ENCODE measurements around the gene ACCS.
A peak's percentile ranks its signal among the peaks of the same experiment; 100 is the strongest.

Gene ACCS

DNA sequence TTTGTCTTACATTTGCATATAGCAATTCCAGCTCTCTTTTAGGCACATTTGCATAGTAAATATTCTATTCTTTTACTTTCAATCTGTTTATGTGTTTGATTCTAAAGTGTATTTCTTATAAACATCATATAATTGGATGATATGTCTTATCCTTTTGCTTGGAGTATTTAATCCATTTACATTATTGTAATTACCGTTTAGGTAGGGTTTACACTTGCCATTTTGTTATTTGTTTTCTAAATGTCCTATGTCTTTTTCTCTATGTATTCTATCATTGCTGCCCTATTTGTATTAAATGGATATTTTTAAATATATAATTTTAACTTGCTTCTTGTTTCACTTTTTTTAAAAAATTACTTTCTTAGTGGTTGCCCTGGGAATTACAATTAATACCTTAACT is 41.1 kb upstream of the ACCS start:
- no peak for DNase-seq (ENCODE audit: low read depth)
- H3K4me3 ChIP-seq (ENCODE audit: control insufficient read depth, low read depth, low read length), result no peak overlapping the region
- TF ChIP-seq, protein P1, sequence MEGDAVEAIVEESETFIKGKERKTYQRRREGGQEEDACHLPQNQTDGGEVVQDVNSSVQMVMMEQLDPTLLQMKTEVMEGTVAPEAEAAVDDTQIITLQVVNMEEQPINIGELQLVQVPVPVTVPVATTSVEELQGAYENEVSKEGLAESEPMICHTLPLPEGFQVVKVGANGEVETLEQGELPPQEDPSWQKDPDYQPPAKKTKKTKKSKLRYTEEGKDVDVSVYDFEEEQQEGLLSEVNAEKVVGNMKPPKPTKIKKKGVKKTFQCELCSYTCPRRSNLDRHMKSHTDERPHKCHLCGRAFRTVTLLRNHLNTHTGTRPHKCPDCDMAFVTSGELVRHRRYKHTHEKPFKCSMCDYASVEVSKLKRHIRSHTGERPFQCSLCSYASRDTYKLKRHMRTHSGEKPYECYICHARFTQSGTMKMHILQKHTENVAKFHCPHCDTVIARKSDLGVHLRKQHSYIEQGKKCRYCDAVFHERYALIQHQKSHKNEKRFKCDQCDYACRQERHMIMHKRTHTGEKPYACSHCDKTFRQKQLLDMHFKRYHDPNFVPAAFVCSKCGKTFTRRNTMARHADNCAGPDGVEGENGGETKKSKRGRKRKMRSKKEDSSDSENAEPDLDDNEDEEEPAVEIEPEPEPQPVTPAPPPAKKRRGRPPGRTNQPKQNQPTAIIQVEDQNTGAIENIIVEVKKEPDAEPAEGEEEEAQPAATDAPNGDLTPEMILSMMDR (IDR thresholded peaks at IDR 0.05; ENCODE audit: control insufficient read depth, insufficient read depth, low read depth, low read length, missing control alignments), result no peak

GRCh38 chr11:44025727-44026126 is 40.3 kb upstream of the ACCS start:
- DNase-seq (ENCODE audit: low read depth), result no peak
- H3K4me3 ChIP-seq (ENCODE audit: control insufficient read depth, low read depth, low read length), result no peak overlapping the region
- TF ChIP-seq, protein P1 (IDR thresholded peaks at IDR 0.05; ENCODE audit: control insufficient read depth, insufficient read depth, low read depth, low read length, missing control alignments), result no peak

DNA sequence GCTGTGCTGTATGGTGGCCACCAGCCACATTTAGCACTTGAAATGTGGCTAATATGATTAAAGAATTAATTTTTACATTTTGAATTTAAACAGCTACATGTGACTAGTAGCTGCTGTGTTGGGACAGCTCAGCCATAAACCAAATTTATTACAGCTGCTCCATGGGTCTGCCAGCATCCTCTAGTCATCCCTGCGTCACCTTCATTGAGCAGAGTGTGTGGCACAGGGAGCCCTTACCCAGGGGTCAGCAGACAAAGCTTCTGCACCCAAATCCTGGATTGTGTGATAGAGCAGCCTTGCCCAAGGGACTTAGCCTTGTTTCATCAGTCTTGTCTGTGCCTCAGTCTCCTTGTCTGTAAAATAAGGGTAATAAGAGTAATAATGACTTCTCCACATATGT is 37.7 kb upstream of the ACCS start:
- DNase-seq (ENCODE audit: low read depth), result no peak
- TF ChIP-seq, protein P1 (IDR thresholded peaks at IDR 0.05; ENCODE audit: control insufficient read depth, insufficient read depth, low read depth, low read length, missing control alignments), result no peak
- H3K4me3 ChIP-seq (ENCODE audit: control insufficient read depth, low read depth, low read length), result no peak overlapping the region

DNA sequence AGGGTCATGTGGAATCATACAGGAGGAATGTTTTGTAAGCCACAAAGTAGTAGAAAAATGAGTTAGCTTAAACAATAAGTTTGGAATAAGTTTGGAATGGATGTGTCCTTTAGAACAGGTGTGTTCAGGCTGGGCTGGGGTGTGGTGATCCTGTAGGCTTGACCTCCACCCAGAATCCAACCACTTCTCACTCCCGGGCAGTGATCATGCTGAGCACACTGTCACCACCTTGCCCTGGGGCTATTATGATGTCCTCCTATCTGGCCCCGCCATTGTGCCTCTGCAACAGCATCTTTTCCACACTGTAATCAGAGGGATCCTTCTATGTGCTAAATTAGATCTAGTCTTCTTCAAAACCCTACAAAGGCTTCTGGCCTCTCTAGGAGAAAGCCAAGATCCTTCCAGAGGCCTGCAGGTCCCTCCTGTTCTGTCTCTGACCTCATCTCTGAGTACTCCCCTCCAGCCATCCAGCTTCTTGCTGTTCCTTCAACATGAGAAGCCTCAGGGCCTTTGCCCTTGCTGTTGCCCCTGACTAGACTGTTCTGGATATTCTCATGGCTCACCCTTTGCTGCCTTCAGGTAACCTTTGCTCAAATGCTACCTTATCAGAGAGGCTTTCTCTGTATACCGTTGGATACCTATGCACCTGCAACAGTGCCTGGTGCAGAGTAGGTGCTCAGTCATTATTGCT is 37.1 kb upstream of the ACCS start:
- TF ChIP-seq, protein P1 (IDR thresholded peaks at IDR 0.05; ENCODE audit: control insufficient read depth, insufficient read depth, low read depth, low read length, missing control alignments), result no peak
- no peak for DNase-seq (ENCODE audit: low read depth)
- no peak overlapping the region for H3K4me3 ChIP-seq (ENCODE audit: control insufficient read depth, low read depth, low read length)

GRCh38 chr11:44029507-44029845 is 36.6 kb upstream of the ACCS start:
- no peak overlapping the region for H3K4me3 ChIP-seq (ENCODE audit: control insufficient read depth, low read depth, low read length)
- no peak for DNase-seq (ENCODE audit: low read depth)
- TF ChIP-seq, protein P1 (IDR thresholded peaks at IDR 0.05; ENCODE audit: control insufficient read depth, insufficient read depth, low read depth, low read length, missing control alignments), result no peak

DNA sequence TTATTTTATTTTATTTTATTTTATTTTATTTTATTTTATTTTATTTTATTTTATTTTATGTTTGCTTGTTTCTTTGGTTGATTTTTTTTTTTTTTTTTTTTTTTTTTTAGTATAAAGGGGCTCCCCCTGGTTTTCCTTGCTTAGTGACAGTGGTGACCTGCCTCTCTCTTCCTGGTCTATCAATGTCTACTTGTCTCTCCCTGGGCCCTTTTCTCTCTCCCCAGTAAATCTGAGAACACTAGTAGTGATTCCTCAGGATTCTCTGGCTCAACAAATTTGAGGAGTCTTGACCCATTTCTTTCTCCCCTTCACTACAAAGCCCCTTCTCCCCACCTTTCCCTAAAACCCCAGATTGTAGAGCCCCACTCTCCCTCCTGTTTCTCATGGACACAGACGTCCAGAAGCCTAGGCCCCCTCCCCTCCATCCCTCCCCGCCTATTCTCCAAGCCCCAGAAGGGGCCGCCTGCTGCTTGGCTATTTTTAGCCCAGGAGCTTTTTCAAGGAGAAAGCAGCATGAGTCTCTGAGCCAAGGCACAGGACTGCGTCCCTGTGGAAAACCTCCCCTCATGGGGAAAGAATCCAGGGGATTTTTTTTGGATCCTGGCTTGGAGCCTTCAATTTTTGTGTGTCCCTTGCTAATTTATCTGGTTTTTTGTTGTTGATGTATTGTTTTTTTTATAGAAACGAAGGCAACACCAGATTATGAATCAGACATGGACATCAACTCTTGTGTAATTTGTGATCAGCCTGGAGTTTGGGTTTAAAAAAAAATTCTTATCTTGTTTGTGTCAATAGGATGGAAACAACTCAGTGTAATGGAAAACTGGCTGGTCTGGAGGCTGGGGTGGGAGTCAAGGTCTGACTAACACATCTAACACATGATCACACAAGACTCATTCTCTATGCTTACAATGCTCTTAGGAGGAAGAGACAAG is 35.8 kb upstream of the ACCS start:
- peak; percentile 52 for DNase-seq (ENCODE audit: low read depth)
- TF ChIP-seq, protein P1 (IDR thresholded peaks at IDR 0.05; ENCODE audit: control insufficient read depth, insufficient read depth, low read depth, low read length, missing control alignments), result no peak
- H3K4me3 ChIP-seq (ENCODE audit: control insufficient read depth, low read depth, low read length), result no peak overlapping the region
